HepG2 (cell line): ENCODE measurements around the gene PID1. TPM values are rescaled to one million over a fixed set of nuclear protein-coding genes. Genes with fewer than 3 reads are reported as not detected.

ENCODE experiments used
- ATAC-seq: fragments of 200-7000 bp; cut with Tn5 transposase; 3 replicates; pipeline ENCODE4 v1.9.1; 2020; ENCODE audit warnings: mild to moderate bottlenecking, moderate library complexity
- BruUV-seq: library from RNA; stranded (reverse); fragments of 400-500 nt; replicated peaks from 2 replicates; lab custom pipeline; 2021; lab: Mats Ljungman, UMichigan
- CTCF ChIA-PET: fragments of 300-600 bp; formaldehyde crosslinking; extraction: SDS; loops from one replicate; lab custom pipeline; 2021; ENCODE audit warnings: low total read pairs, inconsistent platforms, low intra/inter-chr PET ratio; lab: Yijun Ruan, JAX
- POLR2A ChIA-PET: fragments of 350-600 bp; sonication (Branson Sonifier 250); formaldehyde crosslinking; loops from one replicate; lab custom pipeline; 2020; ENCODE audit warnings: antibody characterized with exemption, inconsistent platforms; lab: Yijun Ruan, JAX
- DNase-seq: peaks from one replicate; pipeline ENCODE4 v3.0.0-alpha.2; 2015; ENCODE audit warnings: low spot score
- FAIRE-seq: peaks from 3 replicates; lab custom pipeline; 2011; peaks lifted over from hg19 to GRCh38; lab: Jason Lieb, UNC
- H2AFZ ChIP-seq: one replicate; pipeline ENCODE4 v1.6.1; 2011; ENCODE audit warnings: low read length, inconsistent platforms
- H3K27ac ChIP-seq: fragments of 300-600 bp; 3 replicates; pipeline ENCODE4 v1.8.0; 2011; ENCODE audit warnings: mixed run types, mild to moderate bottlenecking, mixed read lengths, low read length, inconsistent platforms; ENCODE audit not compliant: insufficient read depth; ENCODE audit errors: extremely low read length
- H3K27me3 ChIP-seq, 2 experiments: fragments of 200-600 bp in 1 of 2; 2 replicates in 1 of 2; 3 replicates in 1 of 2; pipeline versions ENCODE4 v1.6.0 to v1.8.0; 2011; ENCODE audit warnings: low read length in 2 of 2, mild to moderate bottlenecking in 2 of 2, moderate library complexity in 2 of 2, inconsistent platforms in 1 of 2; ENCODE audit not compliant: insufficient read depth in 2 of 2, control insufficient read depth in 1 of 2
- H3K36me3 ChIP-seq, 2 experiments: fragments of 200-600 bp in 1 of 2; replicated peaks in 1 of 2; 2 replicates in 1 of 2; 3 replicates in 1 of 2; pipeline versions ENCODE4 v1.5.1 to v1.8.0; 2011; ENCODE audit warnings: low read length in 2 of 2, inconsistent platforms in 1 of 2; ENCODE audit not compliant: insufficient read depth in 2 of 2, control insufficient read depth in 1 of 2
- H3K4me1 ChIP-seq: 2 replicates; pipeline ENCODE4 v1.5.1; 2012; ENCODE audit warnings: low read length, inconsistent platforms; ENCODE audit not compliant: insufficient read depth
- H3K4me2 ChIP-seq: 2 replicates; pipeline ENCODE4 v1.6.0; 2011; ENCODE audit warnings: low read depth, low read length, inconsistent platforms
- H3K4me3 ChIP-seq, 3 experiments: fragments of 200-600 bp in 1 of 3; sonication (generic), shearing (Covaris generic) in 1 of 3; replicated peaks in 1 of 3; 2 replicates each; pipeline ENCODE4 v1.5.1; 2011 to 2016; ENCODE audit warnings: low read length in 3 of 3, inconsistent platforms in 2 of 3, low read depth in 2 of 3, mild to moderate bottlenecking in 2 of 3, control low read depth in 1 of 3, mixed read lengths in 1 of 3; ENCODE audit not compliant: insufficient read depth in 1 of 3
- H3K79me2 ChIP-seq: one replicate; pipeline ENCODE4 v1.6.1; 2011; ENCODE audit warnings: low read length, inconsistent platforms; ENCODE audit not compliant: insufficient read depth
- H3K9ac ChIP-seq: 2 replicates; pipeline ENCODE4 v1.6.0; 2011; ENCODE audit warnings: mild to moderate bottlenecking, low read depth, low read length, inconsistent platforms; ENCODE audit not compliant: insufficient read depth
- H3K9me3 ChIP-seq: 2 replicates; pipeline ENCODE4 v1.5.1; 2012; ENCODE audit warnings: mild to moderate bottlenecking, low read length
- H4K20me1 ChIP-seq: 2 replicates; pipeline ENCODE4 v1.6.0; 2011; ENCODE audit warnings: inconsistent platforms, mild to moderate bottlenecking, low read length, moderate library complexity; ENCODE audit not compliant: insufficient read depth
- ARID2 ChIP-seq: sonication (generic); formaldehyde crosslinking; IDR thresholded peaks from 2 replicates; pipeline ENCODE4 v1.8.1; 2022; ENCODE audit warnings: mild to moderate bottlenecking, missing genetic modification reagents, borderline replicate concordance
- FOXC1 ChIP-seq: sonication (generic); formaldehyde crosslinking; IDR thresholded peaks from 2 replicates; pipeline ENCODE4 v1.8.0; 2022; ENCODE audit warnings: mild to moderate bottlenecking, missing genetic modification reagents, borderline replicate concordance
- GZF1 ChIP-seq: sonication (generic); formaldehyde crosslinking; IDR thresholded peaks from 2 replicates; pipeline ENCODE4 v1.5.1; 2020; ENCODE audit warnings: mild to moderate bottlenecking, missing genetic modification reagents
- JARID2 ChIP-seq: sonication (generic); formaldehyde crosslinking; IDR thresholded peaks from 2 replicates; pipeline ENCODE4 v1.8.1; 2023; ENCODE audit warnings: missing genetic modification reagents, inconsistent platforms; ENCODE audit not compliant: insufficient replicate concordance
- KLF12 ChIP-seq: sonication (generic); formaldehyde crosslinking; IDR thresholded peaks from 2 replicates; pipeline ENCODE4 v1.4.0; 2020; ENCODE audit warnings: missing genetic modification reagents, borderline replicate concordance
- NFE2L1 ChIP-seq: sonication (generic); formaldehyde crosslinking; IDR thresholded peaks from 2 replicates; pipeline ENCODE4 v1.4.0; 2020; ENCODE audit warnings: missing genetic modification reagents, mild to moderate bottlenecking, borderline replicate concordance
- RXRB ChIP-seq: IDR thresholded peaks from 2 replicates; pipeline ENCODE4 v1.6.1; 2016; ENCODE audit warnings: borderline replicate concordance, missing genetic modification reagents, missing compliant biosample characterization
- TAF1 ChIP-seq: sonication (generic); formaldehyde crosslinking; IDR thresholded peaks from 2 replicates; pipeline ENCODE4 v1.4.0; 2020; ENCODE audit warnings: missing genetic modification reagents
- TRIM22 ChIP-seq: fragments of 450-650 bp; IDR thresholded peaks from 2 replicates; pipeline ENCODE4 v1.6.1; 2017
- ZNF180 ChIP-seq: sonication (generic); formaldehyde crosslinking; IDR thresholded peaks from 2 replicates; pipeline ENCODE4 v1.4.0; 2020; ENCODE audit warnings: low read depth, missing genetic modification reagents, borderline replicate concordance
- ZNF34 ChIP-seq: sonication (generic); formaldehyde crosslinking; IDR thresholded peaks from 2 replicates; pipeline ENCODE4 v1.4.0; 2020; ENCODE audit warnings: mild to moderate bottlenecking, missing genetic modification reagents, borderline replicate concordance
- ZNF512 ChIP-seq: sonication (generic); formaldehyde crosslinking; IDR thresholded peaks from 2 replicates; pipeline ENCODE4 v1.4.0; 2020; ENCODE audit warnings: mild to moderate bottlenecking, missing genetic modification reagents
- ZNF609 ChIP-seq: sonication (generic); formaldehyde crosslinking; IDR thresholded peaks from 2 replicates; pipeline ENCODE4 v1.4.0; 2020; ENCODE audit warnings: mild to moderate bottlenecking, missing genetic modification reagents, borderline replicate concordance
- WGBS: methylation state at CpG from one replicate; pipeline ENCODE4 v1.1.6; 2017; ENCODE audit warnings: low lambda C conversion rate; 5-methylcytosine and 5-hydroxymethylcytosine counted together
- in situ Hi-C: cut with HindIII; loops from 2 replicates; pipeline ENCODE4 v1.10.0; 2017; ENCODE audit warnings: low pct_unique_long_range_greater_than_20kb; ENCODE audit not compliant: extremely low pct_ligation_motif_present
- intact Hi-C: fragments of 100-400 bp; cut with micrococcal nuclease; formaldehyde crosslinking; loops from one replicate; pipeline ENCODE4 v1.10.0; 2022; ENCODE audit not compliant: unreplicated experiment
- polyA plus RNA-seq, 8 experiments: library from polyadenylated mRNA; depleted of rRNA in 3 of 8; stranded (reverse) in 7 of 8; unstranded in 1 of 8; fragments of >200 nt; fragmentation: Illumina TruSeq in 4 of 8; extraction: Trizol in 4 of 8; gene quantifications; 2 replicates each; pipeline versions ENCODE4 v1.2.1 to v1.2.3, GENCODE V29; 2011 to 2016; ENCODE audit warnings: low read depth in 4 of 8, missing spikeins in 1 of 8, mixed read lengths in 1 of 8; ENCODE audit not compliant: insufficient read depth in 1 of 8
- total RNA-seq, 5 experiments: library from RNA; depleted of rRNA; stranded (reverse); fragments of >200 nt; fragmentation: Illumina TruSeq; extraction: Trizol; gene quantifications; 2 replicates each; pipeline ENCODE4 v1.2.3, GENCODE V29; 2016; ENCODE audit warnings: low read depth in 1 of 5

PID1 gene
- total and polyA plus RNA-seq, 2 of the 13 experiments (the other 11 are each of a cell fraction or from before 2014, with no cell fraction given) = 0.15 to 0.18 TPM

GRCh38 chr2:229268626-229269025, 2.5 kb downstream of the PID1 start:
- no peak overlapping the region for H3K4me3 ChIP-seq
- DNase-seq (no peak), FAIRE-seq (no peak), ATAC-seq (no peak)
- no peak overlapping the region for H3K9ac ChIP-seq
- WGBS = 15% methylated on average over 4 of the region's 4 CpGs
- ChIA-PET POLR2A (no interaction called here), CTCF (no interaction called here)
- H3K4me1 ChIP-seq = no peaks in the 10 kb centered on the region
- no peak overlapping the region for H3K4me2 ChIP-seq
- no peak overlapping the region for H3K27ac ChIP-seq
- in situ Hi-C loops = no loop called here
- no peaks in the 10 kb centered on the region for H3K36me3 ChIP-seq
- BruUV-seq = no TSS peak
- peaks cover 16% of the 10 kb centered on the region for H3K9me3 ChIP-seq
- peaks cover 0 to 26% of the 10 kb centered on the region in 2 experiments; a peak in 2 of 5 replicates for H3K27me3 ChIP-seq
- no peaks in the 10 kb centered on the region for H3K79me2 ChIP-seq
- no peaks in the 10 kb centered on the region for H4K20me1 ChIP-seq
- intact Hi-C loops = no loop called here
- H2AFZ ChIP-seq = no peak overlapping the region
- TF ChIP-seq FOXC1 (CRISPR knock-in tag) (no peak), ZNF609 (CRISPR knock-in tag) (no peak), TAF1 (CRISPR knock-in tag) (no peak), JARID2 (no peak), ARID2 (CRISPR knock-in tag) (no peak), GZF1 (no peak), ZNF512 (CRISPR knock-in tag) (no peak), NFE2L1 (CRISPR knock-in tag) (no peak), ZNF34 (CRISPR knock-in tag) (no peak), TRIM22 (no peak), RXRB (CRISPR knock-in tag) (no peak), KLF12 (CRISPR knock-in tag) (no peak), ZNF180 (CRISPR knock-in tag) (no peak)
